Measurements from ENCODE around the gene CCNC.

- TF ChIP-seq POLR2AphosphoS5 (IDR thresholded peaks at IDR 0.05; ENCODE audit: low read depth, low read length) (peak; percentile 96), POLR2A (IDR thresholded peaks at IDR 0.05; ENCODE audit: low read depth, low read length) (peak; percentile 95)
Observed at GRCh38 chr6:99568103-99568933, at the start of gene CCNC.
